ENCODE results near the gene SYPL1. TPM values are rescaled to one million over a fixed set of nuclear protein-coding genes. Genes with fewer than 3 reads are reported as not detected.

SYPL1 gene
- total and polyA plus RNA-seq, 4 experiments from 2014 or later = 46.9 to 78.3 (median 61.7) TPM

GRCh38 chr7:106104721-106105260 is 7.3 kb downstream of the SYPL1 start:
- Histone ChIP-seq H3K4me1 (ENCODE audit: insufficient read depth, low read length) (peaks cover 50% of the 10 kb centered on the region), H3K4me3 (ENCODE audit: low read length in 2 of 2) (no peak overlapping the region), H3K9me3 (ENCODE audit: control insufficient read depth in 1 of 2, low read length in 2 of 2) (no peaks in the 10 kb centered on the region), H3K36me3 (ENCODE audit: insufficient read depth, low read length) (no peaks in the 10 kb centered on the region), H3K27me3 (ENCODE audit: insufficient read depth, low read length) (no peaks in the 10 kb centered on the region), H3K27ac (ENCODE audit: low read depth, low read length) (no peak overlapping the region)
- no peak for DNase-seq
- Mint-ChIP-seq H3K27ac (peak overlapping the region in 2 of 7 donors; percentile 24 to 59), H3K4me3 (peak overlapping the region in 1 of 8 donors; percentile 2), H3K4me1 (peaks cover 52 to 77% (median 63%) of the 10 kb centered on the region in 4 donors), H3K9me3 (no peaks in the 10 kb centered on the region), H3K36me3 (peaks cover 0 to 6% of the 10 kb centered on the region in 2 donors), H3K27me3 (no peaks in the 10 kb centered on the region)
- CTCF ChIA-PET (ENCODE audit: partially characterized antibody) = interaction anchor here (1.3 kb wide), 1 partner anchor 49 kb away, joined by 3 read pairs; no protein-coding TSS in a partner anchor
- intact Hi-C loops (cut with micrococcal nuclease) = no loop called here
- POLR2A ChIA-PET (ENCODE audit: partially characterized antibody) = interaction anchor here (1.0 to 1.3 kb wide), 3 partner anchors 33 to 41 kb away, joined by 3 to 4 read pairs (median 4); no protein-coding TSS in a partner anchor

- POLR2A ChIA-PET (ENCODE audit: partially characterized antibody) = interaction anchor here (2.9 kb wide), 1 partner anchor 10 kb away, joined by 24 read pairs; the partner anchor contains the start of gene SYPL1
- Histone ChIP-seq H3K4me1 (ENCODE audit: insufficient read depth, low read length) (peaks cover 38% of the 10 kb centered on the region), H3K9me3 (ENCODE audit: control insufficient read depth in 1 of 2, low read length in 2 of 2) (no peaks in the 10 kb centered on the region), H3K4me3 (ENCODE audit: low read length in 2 of 2) (no peak overlapping the region), H3K27me3 (ENCODE audit: insufficient read depth, low read length) (no peaks in the 10 kb centered on the region), H3K36me3 (ENCODE audit: insufficient read depth, low read length) (no peaks in the 10 kb centered on the region), H3K27ac (ENCODE audit: low read depth, low read length) (no peak overlapping the region)
- H3K4me3 Mint-ChIP-seq = peak overlapping the region in 2 of 8 donors; percentile 12 to 39
- H3K36me3 Mint-ChIP-seq = peaks cover 3 to 13% of the 10 kb centered on the region in 2 donors
- CTCF ChIA-PET (ENCODE audit: partially characterized antibody) = interaction anchor here (0.8 to 1.6 kb wide), 7 partner anchors 8 to 74 kb away, joined by 3 to 5 read pairs (median 4); partner anchors contain the start of gene SYPL1
- H3K9me3 Mint-ChIP-seq = no peaks in the 10 kb centered on the region
- H3K27ac Mint-ChIP-seq = peak overlapping the region in 4 of 7 donors; percentile 29 to 68 (median 56)
- DNase-seq = no peak
- intact Hi-C loops (cut with micrococcal nuclease) = no loop called here
- H3K27me3 Mint-ChIP-seq = no peaks in the 10 kb centered on the region
- peaks cover 45 to 71% (median 58%) of the 10 kb centered on the region in 4 donors for H3K4me1 Mint-ChIP-seq
These were observed 9.6 kb downstream of the SYPL1 start for GRCh38 chr7:106102387-106102966.

DNA sequence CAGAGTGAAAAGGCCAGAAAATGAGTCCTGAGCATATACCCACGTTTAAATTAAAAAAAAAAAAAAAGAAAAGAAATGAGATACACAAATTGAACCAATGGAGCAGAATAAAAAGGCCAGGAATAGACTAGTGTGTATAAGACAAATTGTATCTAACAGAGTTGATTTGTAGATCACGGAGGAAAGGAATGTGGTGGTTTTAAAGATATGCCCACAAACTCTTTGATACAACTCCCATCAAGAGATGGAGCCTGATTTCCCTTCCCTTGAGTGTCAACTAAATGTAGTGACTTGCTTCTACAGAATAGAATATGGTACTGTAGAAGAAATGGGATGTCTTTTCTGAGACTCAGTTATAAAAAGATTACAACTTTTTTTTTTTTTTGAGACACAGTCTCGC is 10.4 kb downstream of the SYPL1 start:
- no peak for DNase-seq
- H3K9me3 ChIP-seq (ENCODE audit: control insufficient read depth in 1 of 2, low read length in 2 of 2) = no peaks in the 10 kb centered on the region
- H3K27ac ChIP-seq (ENCODE audit: low read depth, low read length) = no peak overlapping the region
- Mint-ChIP-seq H3K36me3 (peaks cover 3 to 16% of the 10 kb centered on the region in 2 donors), H3K27me3 (no peaks in the 10 kb centered on the region), H3K27ac (peak overlapping the region in 1 of 7 donors; percentile 46), H3K4me3 (no peak overlapping the region), H3K4me1 (peaks cover 45 to 71% (median 58%) of the 10 kb centered on the region in 4 donors), H3K9me3 (no peaks in the 10 kb centered on the region)
- H3K4me3 ChIP-seq (ENCODE audit: low read length in 2 of 2) = no peak overlapping the region
- peaks cover 38% of the 10 kb centered on the region for H3K4me1 ChIP-seq (ENCODE audit: insufficient read depth, low read length)
- ChIA-PET POLR2A (ENCODE audit: partially characterized antibody) (interaction anchor here (2.9 kb wide), 1 partner anchor 11 kb away, joined by 24 read pairs; the partner anchor contains the start of gene SYPL1), CTCF (ENCODE audit: partially characterized antibody) (interaction anchor here (1.0 to 1.6 kb wide), 5 partner anchors 11 to 75 kb away, joined by 3 to 5 read pairs (median 4); partner anchors contain the start of gene SYPL1)
- intact Hi-C loops (cut with micrococcal nuclease) = no loop called here
- no peaks in the 10 kb centered on the region for H3K27me3 ChIP-seq (ENCODE audit: insufficient read depth, low read length)
- peaks cover 2% of the 10 kb centered on the region for H3K36me3 ChIP-seq (ENCODE audit: insufficient read depth, low read length)

DNA sequence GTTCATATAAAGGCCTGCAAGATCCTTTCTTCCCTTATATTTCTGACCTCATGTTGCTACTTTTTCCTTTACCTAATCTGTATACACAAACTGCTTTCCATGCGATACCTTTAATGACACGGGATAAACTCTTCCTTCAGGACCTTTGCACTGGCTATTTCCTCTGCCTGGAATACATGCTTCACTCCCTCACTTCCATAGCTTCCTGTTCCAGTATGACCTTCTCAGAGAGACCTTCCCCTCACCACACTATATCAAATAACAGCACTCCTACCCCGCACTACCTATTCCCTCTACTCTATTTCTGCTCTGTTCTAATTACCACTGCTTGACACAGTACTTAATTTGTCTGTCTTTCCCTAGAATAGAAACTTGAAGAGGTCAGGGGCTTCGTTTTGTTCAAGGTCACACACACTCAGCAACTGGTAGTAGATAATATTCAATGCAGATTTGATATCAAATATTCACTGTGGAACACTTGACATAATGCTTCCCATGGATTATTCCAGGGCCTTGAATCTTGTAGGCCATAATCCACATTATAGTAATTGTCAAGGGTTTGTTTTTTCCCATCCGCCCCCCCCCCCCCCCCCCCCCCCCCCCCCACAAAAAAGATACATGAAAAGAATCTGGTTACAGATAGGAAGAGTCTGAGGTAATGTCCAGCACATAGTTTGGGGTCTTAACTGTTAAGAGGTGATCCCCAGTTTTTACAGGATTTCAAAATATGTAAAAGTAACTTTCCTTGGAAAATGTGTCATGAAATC is 11.1 kb downstream of the SYPL1 start:
- ChIA-PET POLR2A (ENCODE audit: partially characterized antibody) (interaction anchor here (1.9 to 2.1 kb wide), 2 partner anchors 11 to 30 kb away, joined by 11 to 14 read pairs; partner anchors contain the start of gene SYPL1), CTCF (ENCODE audit: partially characterized antibody) (no interaction called here)
- intact Hi-C loops (cut with micrococcal nuclease) = no loop called here
- Mint-ChIP-seq H3K9me3 (no peaks in the 10 kb centered on the region), H3K27me3 (no peaks in the 10 kb centered on the region), H3K4me3 (no peak overlapping the region), H3K36me3 (peaks cover 3 to 21% of the 10 kb centered on the region in 2 donors), H3K4me1 (peaks cover 45 to 65% (median 56%) of the 10 kb centered on the region in 4 donors), H3K27ac (peak overlapping the region in 3 of 7 donors; percentile 17 to 46 (median 23))
- Histone ChIP-seq H3K27ac (ENCODE audit: low read depth, low read length) (no peak overlapping the region), H3K4me3 (ENCODE audit: low read length in 2 of 2) (no peak overlapping the region), H3K27me3 (ENCODE audit: insufficient read depth, low read length) (no peaks in the 10 kb centered on the region), H3K9me3 (ENCODE audit: control insufficient read depth in 1 of 2, low read length in 2 of 2) (no peaks in the 10 kb centered on the region), H3K36me3 (ENCODE audit: insufficient read depth, low read length) (peaks cover 7% of the 10 kb centered on the region), H3K4me1 (ENCODE audit: insufficient read depth, low read length) (peaks cover 38% of the 10 kb centered on the region)
- no peak for DNase-seq

DNA sequence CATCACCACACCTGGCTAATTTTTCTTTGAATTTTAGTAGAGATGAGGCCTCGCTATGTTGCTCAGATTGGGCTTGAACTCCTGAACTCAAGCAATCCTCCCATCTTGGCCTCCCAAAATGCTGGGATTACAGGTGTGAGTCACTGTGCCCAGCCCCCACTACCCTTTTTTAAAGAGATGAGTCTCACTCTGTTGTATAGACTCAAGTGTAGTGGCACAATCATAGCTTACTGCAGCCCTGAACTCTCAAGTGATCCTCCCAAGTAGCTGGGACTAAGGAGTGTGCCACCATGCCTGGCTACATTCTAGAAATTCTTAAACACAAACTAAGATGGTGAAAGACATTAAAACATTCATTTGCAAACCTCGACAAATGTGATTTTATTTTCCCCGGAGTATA is 12.6 kb downstream of the SYPL1 start:
- no peak for DNase-seq
- no peaks in the 10 kb centered on the region for H3K27me3 ChIP-seq (ENCODE audit: insufficient read depth, low read length)
- Mint-ChIP-seq H3K27me3 (no peaks in the 10 kb centered on the region), H3K9me3 (no peaks in the 10 kb centered on the region), H3K4me3 (no peak overlapping the region), H3K36me3 (peaks cover 3 to 24% of the 10 kb centered on the region in 2 donors), H3K4me1 (peaks cover 34 to 50% (median 45%) of the 10 kb centered on the region in 4 donors), H3K27ac (peak overlapping the region in 3 of 7 donors; percentile 38 to 69 (median 63))
- H3K4me3 ChIP-seq (ENCODE audit: low read length in 2 of 2) = no peak overlapping the region
- peaks cover 7% of the 10 kb centered on the region for H3K36me3 ChIP-seq (ENCODE audit: insufficient read depth, low read length)
- POLR2A ChIA-PET (ENCODE audit: partially characterized antibody) = interaction anchor here (0.6 to 2.1 kb wide), 3 partner anchors 13 to 28 kb away, joined by 3 to 14 read pairs (median 11); partner anchors contain the start of gene SYPL1
- CTCF ChIA-PET (ENCODE audit: partially characterized antibody) = interaction anchor here (0.5 kb wide), 1 partner anchor 281 kb away, joined by 3 read pairs; no protein-coding TSS in a partner anchor
- H3K4me1 ChIP-seq (ENCODE audit: insufficient read depth, low read length) = peaks cover 32% of the 10 kb centered on the region
- H3K9me3 ChIP-seq (ENCODE audit: control insufficient read depth in 1 of 2, low read length in 2 of 2) = no peaks in the 10 kb centered on the region
- no peak overlapping the region for H3K27ac ChIP-seq (ENCODE audit: low read depth, low read length)
- intact Hi-C loops (cut with micrococcal nuclease) = no loop called here

GRCh38 chr7:106098889-106099288 is 13.2 kb downstream of the SYPL1 start:
- Histone ChIP-seq H3K4me1 (ENCODE audit: insufficient read depth, low read length) (peaks cover 30% of the 10 kb centered on the region), H3K4me3 (ENCODE audit: low read length in 2 of 2) (no peak overlapping the region), H3K9me3 (ENCODE audit: control insufficient read depth in 1 of 2, low read length in 2 of 2) (no peaks in the 10 kb centered on the region), H3K36me3 (ENCODE audit: insufficient read depth, low read length) (peaks cover 7% of the 10 kb centered on the region), H3K27ac (ENCODE audit: low read depth, low read length) (no peak overlapping the region), H3K27me3 (ENCODE audit: insufficient read depth, low read length) (no peaks in the 10 kb centered on the region)
- intact Hi-C loops (cut with micrococcal nuclease) = no loop called here
- peak overlapping the region in 3 of 7 donors; percentile 38 to 77 (median 38) for H3K27ac Mint-ChIP-seq
- POLR2A ChIA-PET (ENCODE audit: partially characterized antibody) = interaction anchor here (2.1 kb wide), 1 partner anchor 13 kb away, joined by 14 read pairs; the partner anchor contains the start of gene SYPL1
- peaks cover 31 to 48% (median 43%) of the 10 kb centered on the region in 4 donors for H3K4me1 Mint-ChIP-seq
- H3K27me3 Mint-ChIP-seq = no peaks in the 10 kb centered on the region
- H3K9me3 Mint-ChIP-seq = no peaks in the 10 kb centered on the region
- H3K4me3 Mint-ChIP-seq = no peak overlapping the region
- H3K36me3 Mint-ChIP-seq = peaks cover 3 to 26% of the 10 kb centered on the region in 2 donors
- no peak for DNase-seq
- CTCF ChIA-PET (ENCODE audit: partially characterized antibody) = interaction anchor here (0.5 kb wide), 1 partner anchor 282 kb away, joined by 3 read pairs; no protein-coding TSS in a partner anchor
